ENCODE results near the gene CWC25. TPM values are rescaled to one million over a fixed set of nuclear protein-coding genes. Genes with fewer than 3 reads are reported as not detected.

The CWC25 gene
- total and polyA plus RNA-seq, 2 of the 13 experiments (the other 11 are each of a cell fraction or from before 2014, with no cell fraction given): 15.6 to 22.7 TPM

GRCh38 chr17:38752308-38753070, 72.6 kb downstream of the CWC25 start, which contains the start of gene PSMB3 (continued):
- peak; percentile 89 for TF ChIP-seq CREB1 (IDR thresholded peaks at IDR 0.05)
- peak; percentile 97 for TF ChIP-seq CREB1 (CRISPR knock-in tag; IDR thresholded peaks at IDR 0.05)
- TF ChIP-seq AHR (CRISPR knock-in tag; IDR thresholded peaks at IDR 0.05): no peak; the same call in 1 of the 2 replicates
- TF ChIP-seq, protein P1, sequence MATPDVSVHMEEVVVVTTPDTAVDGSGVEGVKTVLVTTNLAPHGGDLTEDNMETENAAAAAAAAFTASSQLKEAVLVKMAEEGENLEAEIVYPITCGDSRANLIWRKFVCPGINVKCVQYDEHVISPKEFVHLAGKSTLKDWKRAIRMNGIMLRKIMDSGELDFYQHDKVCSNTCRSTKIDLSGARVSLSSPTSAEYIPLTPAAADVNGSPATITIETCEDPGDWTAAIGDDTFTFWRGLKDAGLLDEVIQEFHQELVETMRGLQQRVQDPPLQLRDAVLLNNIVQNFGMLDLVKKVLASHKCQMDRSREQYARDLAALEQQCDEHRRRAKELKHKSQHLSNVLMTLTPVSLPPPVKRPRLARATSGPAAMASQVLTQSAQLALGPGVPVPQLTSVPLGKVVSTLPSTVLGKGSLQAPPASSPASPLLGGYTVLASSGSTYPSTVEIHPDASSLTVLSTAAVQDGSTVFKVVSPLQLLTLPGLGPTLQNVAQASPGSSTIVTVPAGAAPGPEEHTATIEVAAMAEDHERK (CRISPR knock-in tag; IDR thresholded peaks at IDR 0.05; ENCODE audit: low read depth): no peak
- TF ChIP-seq, protein P2, sequence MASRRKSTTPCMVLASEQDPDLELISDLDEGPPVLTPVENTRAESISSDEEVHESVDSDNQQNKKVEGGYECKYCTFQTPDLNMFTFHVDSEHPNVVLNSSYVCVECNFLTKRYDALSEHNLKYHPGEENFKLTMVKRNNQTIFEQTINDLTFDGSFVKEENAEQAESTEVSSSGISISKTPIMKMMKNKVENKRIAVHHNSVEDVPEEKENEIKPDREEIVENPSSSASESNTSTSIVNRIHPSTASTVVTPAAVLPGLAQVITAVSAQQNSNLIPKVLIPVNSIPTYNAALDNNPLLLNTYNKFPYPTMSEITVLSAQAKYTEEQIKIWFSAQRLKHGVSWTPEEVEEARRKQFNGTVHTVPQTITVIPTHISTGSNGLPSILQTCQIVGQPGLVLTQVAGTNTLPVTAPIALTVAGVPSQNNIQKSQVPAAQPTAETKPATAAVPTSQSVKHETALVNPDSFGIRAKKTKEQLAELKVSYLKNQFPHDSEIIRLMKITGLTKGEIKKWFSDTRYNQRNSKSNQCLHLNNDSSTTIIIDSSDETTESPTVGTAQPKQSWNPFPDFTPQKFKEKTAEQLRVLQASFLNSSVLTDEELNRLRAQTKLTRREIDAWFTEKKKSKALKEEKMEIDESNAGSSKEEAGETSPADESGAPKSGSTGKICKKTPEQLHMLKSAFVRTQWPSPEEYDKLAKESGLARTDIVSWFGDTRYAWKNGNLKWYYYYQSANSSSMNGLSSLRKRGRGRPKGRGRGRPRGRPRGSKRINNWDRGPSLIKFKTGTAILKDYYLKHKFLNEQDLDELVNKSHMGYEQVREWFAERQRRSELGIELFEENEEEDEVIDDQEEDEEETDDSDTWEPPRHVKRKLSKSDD (CRISPR knock-in tag; IDR thresholded peaks at IDR 0.05; ENCODE audit: low read depth): peak; percentile 57; the same call in 1 of the 2 replicates
- TF ChIP-seq ZNF598 (CRISPR knock-in tag; IDR thresholded peaks at IDR 0.05; ENCODE audit: borderline replicate concordance): peak; percentile 96
- TF ChIP-seq ZNF121 (CRISPR knock-in tag; IDR thresholded peaks at IDR 0.05): no peak
- peak; percentile 84; the same call in 1 of the 2 replicates for TF ChIP-seq ZNF761 (CRISPR knock-in tag; conservative IDR thresholded peaks at IDR 0.05)
- no peak for TF ChIP-seq KAT2B (IDR thresholded peaks at IDR 0.05; ENCODE audit: borderline replicate concordance, low read depth, low read length)
- TF ChIP-seq RCOR2 (CRISPR knock-in tag; IDR thresholded peaks at IDR 0.05): no peak
- peak; percentile 81 for TF ChIP-seq ZFY (CRISPR knock-in tag; IDR thresholded peaks at IDR 0.05)
- TF ChIP-seq GLI4 (CRISPR knock-in tag; IDR thresholded peaks at IDR 0.05; ENCODE audit: borderline replicate concordance): peak; percentile 77; the same call in 1 of the 2 replicates
- TF ChIP-seq, protein P3, sequence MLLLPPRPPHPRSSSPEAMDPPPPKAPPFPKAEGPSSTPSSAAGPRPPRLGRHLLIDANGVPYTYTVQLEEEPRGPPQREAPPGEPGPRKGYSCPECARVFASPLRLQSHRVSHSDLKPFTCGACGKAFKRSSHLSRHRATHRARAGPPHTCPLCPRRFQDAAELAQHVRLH (CRISPR knock-in tag; IDR thresholded peaks at IDR 0.05; ENCODE audit: borderline replicate concordance, low read depth): peak; percentile 93
- no peak for TF ChIP-seq AGO1 (IDR thresholded peaks at IDR 0.05; ENCODE audit: low read depth, low read length, poor library complexity, severe bottlenecking)
- peak; percentile 87; the same call in 1 of the 2 replicates for TF ChIP-seq SNAPC4 (CRISPR knock-in tag; IDR thresholded peaks at IDR 0.05)
- no peak for TF ChIP-seq NBN (conservative IDR thresholded peaks at IDR 0.05)
- TF ChIP-seq TCF7L2 (IDR thresholded peaks at IDR 0.05; ENCODE audit: low read depth, low read length): no peak
- no peak for TF ChIP-seq NRL (CRISPR knock-in tag; IDR thresholded peaks at IDR 0.05; ENCODE audit: borderline replicate concordance)
- no peak; the same call in 1 of the 2 replicates for TF ChIP-seq ZNF83 (CRISPR knock-in tag; IDR thresholded peaks at IDR 0.05; ENCODE audit: borderline replicate concordance)
- no peak for TF ChIP-seq ZNF101 (CRISPR knock-in tag; IDR thresholded peaks at IDR 0.05; ENCODE audit: borderline replicate concordance, low read depth)

All from HepG2 (cell line).